Measurements from ENCODE around the gene DNASE2.

Gene DNASE2

GRCh38 chr19:12828494-12828893 is 52.8 kb downstream of the DNASE2 start:
- DNase-seq = peak in 1 of 2 donors; percentile 56

- peak in 1 of 2 donors; percentile 58 for DNase-seq
These were observed 55.8 kb downstream of the DNASE2 start for GRCh38 chr19:12825254-12826131.
